Fibroblast of the aortic adventitia (primary cell): ENCODE results near the gene SPRED2. TPM values are rescaled to one million over a fixed set of nuclear protein-coding genes. Genes with fewer than 3 reads are reported as not detected.

Experiments used
- DNase-seq: peaks from one replicate; pipeline ENCODE4 v3.0.0-alpha.2; 2010; ENCODE audit warnings: low read depth
- H3K4me3 ChIP-seq: 2 replicates; pipeline ENCODE4 v1.5.1; 2011; ENCODE audit warnings: low read depth, mild to moderate bottlenecking, control low read depth, low read length, moderate library complexity
- total RNA-seq: library from RNA; depleted of rRNA; stranded (reverse); fragments of >200 nt; gene quantifications from 2 replicates; pipeline ENCODE4 v1.2.3, GENCODE V29; 2012; ENCODE audit warnings: low replicate concordance
- TF ChIP-seq, protein P1 (sequence below): IDR thresholded peaks from 2 replicates; pipeline ENCODE4 v1.5.1; 2011; ENCODE audit warnings: mild to moderate bottlenecking, low read length, control low read depth, inconsistent platforms; ENCODE audit not compliant: insufficient read depth

SPRED2 gene
- total RNA-seq, 1 donor: 20.6 TPM

DNA sequence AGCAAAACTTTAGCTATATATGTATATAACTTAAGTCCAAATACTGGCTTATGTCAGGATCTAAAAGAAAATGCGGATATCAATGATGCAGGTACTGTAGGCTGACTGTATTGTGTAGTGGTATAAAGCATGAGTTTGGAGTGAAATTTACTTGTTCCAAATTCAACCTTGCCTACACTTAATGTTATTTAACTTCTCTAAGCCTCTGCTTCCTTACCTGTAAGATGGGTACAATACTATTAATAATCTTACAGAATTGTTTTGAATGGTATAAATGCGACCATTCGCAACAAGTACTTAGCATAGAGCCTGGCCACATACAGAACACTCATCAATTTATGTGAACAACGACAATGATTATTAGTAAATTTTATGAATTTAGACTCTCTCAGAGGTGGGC is 62.4 kb downstream of the SPRED2 start:
- TF ChIP-seq, protein P1, sequence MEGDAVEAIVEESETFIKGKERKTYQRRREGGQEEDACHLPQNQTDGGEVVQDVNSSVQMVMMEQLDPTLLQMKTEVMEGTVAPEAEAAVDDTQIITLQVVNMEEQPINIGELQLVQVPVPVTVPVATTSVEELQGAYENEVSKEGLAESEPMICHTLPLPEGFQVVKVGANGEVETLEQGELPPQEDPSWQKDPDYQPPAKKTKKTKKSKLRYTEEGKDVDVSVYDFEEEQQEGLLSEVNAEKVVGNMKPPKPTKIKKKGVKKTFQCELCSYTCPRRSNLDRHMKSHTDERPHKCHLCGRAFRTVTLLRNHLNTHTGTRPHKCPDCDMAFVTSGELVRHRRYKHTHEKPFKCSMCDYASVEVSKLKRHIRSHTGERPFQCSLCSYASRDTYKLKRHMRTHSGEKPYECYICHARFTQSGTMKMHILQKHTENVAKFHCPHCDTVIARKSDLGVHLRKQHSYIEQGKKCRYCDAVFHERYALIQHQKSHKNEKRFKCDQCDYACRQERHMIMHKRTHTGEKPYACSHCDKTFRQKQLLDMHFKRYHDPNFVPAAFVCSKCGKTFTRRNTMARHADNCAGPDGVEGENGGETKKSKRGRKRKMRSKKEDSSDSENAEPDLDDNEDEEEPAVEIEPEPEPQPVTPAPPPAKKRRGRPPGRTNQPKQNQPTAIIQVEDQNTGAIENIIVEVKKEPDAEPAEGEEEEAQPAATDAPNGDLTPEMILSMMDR: no peak
- no peak overlapping the region for H3K4me3 ChIP-seq
- DNase-seq: no peak

DNA sequence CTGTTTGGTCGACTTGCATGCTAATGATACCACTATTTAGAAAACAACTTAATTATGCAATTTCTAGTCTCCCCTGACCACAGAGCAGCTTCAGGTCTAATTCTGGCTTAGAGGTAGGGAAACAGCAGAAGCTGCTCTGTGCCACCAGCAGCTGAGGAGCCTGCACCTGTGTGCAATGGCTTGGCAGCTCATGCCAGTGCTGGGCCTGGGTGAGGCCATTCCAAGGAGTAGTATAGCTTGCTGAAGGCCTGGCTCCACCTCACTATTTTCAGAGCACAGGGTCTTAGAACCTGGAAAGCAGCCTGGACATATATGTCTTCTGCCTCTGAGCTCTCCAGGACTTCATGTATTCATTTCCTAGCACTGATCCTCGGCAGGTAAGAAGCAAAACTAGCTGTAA is 62.8 kb downstream of the SPRED2 start:
- no peak for DNase-seq
- TF ChIP-seq, protein P1: no peak
- no peak overlapping the region for H3K4me3 ChIP-seq

DNA sequence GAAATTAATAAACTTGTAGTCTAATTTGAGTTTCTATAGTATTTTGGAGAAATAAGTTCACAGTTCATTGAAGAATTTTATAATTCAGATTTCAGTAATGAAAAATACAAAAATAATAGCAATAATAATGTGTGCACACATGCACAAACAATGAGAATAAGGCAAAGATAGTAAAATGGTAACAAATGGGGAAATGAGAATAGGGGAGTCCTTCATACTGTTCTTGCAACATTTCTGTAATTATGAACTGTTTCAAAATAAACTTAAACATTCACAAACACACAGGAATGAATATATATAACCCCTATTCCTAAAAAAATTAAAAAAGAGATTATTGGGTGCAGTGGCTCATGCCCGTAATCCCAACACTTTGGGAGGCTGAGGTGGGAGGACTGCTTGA is 63.9 kb downstream of the SPRED2 start:
- TF ChIP-seq, protein P1: no peak
- no peak overlapping the region for H3K4me3 ChIP-seq
- no peak for DNase-seq

DNA sequence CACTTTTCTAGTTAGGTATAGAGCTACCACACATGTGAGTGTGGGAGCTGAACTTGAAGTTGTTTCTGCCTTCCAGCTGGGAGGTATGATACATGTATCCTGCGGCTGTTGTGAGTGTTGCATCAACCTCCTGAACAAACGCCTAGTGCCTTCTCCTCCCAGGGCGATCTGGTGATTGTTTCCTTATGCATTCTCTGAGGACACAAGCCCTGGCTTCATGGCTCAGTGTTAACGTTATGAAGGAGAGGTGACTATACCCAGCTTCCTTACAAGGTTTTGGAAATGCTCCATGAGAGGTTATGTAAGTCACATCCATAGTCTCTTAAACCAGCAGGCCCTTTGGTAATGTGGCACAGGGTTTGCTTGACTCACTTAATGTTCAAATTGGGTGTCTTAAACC is 64.9 kb downstream of the SPRED2 start:
- no peak overlapping the region for H3K4me3 ChIP-seq
- TF ChIP-seq, protein P1: no peak
- peak; percentile 97 for DNase-seq

DNA sequence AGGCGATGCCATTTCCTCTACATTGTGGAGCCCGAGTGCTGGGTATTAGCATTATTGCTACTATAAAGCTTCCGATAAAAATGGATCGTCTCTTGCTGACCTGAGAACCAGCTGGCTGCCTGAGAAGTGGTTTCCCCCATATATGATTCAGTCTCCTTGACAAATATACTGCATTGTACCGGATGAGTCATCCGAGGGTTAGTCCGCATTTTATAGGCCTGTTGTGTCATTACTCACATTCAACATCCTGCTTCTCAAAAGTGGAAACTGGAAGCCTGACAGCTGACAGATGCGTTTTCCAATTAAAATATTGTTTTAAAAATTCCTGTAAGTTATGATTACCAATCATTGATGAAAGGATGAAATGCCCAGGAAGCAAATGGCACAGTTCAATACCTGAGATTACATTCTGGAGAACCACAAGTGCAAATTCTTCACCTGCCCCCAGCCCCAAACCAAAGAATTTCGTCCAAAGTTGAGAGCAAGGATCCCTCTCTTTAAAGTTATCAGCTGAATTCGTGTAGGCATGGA is 65.7 kb downstream of the SPRED2 start:
- peak overlapping the region; percentile 52 for H3K4me3 ChIP-seq
- peak; percentile 93 for DNase-seq
- TF ChIP-seq, protein P1: no peak

DNA sequence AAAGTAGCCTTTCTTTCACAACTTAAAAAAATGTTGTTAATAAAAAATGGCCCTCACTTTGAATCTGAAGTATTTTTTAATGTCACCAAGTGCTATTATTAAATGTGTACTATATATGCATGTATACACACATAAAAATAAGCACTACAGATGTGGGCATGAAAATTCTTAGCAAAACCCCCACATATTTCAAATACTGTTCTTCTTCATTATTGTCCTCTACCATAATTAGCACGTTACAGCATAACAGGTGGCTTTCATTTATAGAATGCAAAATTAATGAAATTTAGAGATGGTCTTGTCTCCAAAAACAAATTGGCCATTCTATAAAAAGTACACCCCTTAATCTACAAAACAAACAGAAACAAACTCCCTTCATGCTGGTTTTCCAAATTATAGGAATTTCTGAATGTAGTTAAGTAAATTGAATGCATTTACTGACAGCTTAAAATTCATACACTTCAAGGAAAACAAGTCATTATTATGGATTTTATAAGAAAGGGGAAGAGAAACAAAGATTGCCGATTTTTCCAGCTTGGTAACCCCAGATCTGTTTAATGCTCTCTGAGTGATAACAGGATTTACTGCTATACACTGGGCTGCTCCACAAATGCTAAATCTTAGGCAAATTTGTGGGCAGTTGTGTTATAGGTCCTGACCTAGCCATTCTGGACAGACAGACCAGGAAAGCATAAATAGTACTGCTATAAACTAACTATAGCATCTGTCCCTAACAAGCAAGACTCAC is 67.2 kb downstream of the SPRED2 start:
- no peak overlapping the region for H3K4me3 ChIP-seq
- no peak for DNase-seq
- TF ChIP-seq, protein P1: no peak
